ENCODE data around the gene CORO2B.

CORO2B gene

GRCh38 chr15:68576235-68576892 is 2.4 kb upstream of the CORO2B start:
- CTCF ChIA-PET = interaction anchor here (0.8 to 1.4 kb wide), 3 partner anchors 17 to 97 kb away, joined by 3 read pairs; no protein-coding TSS in a partner anchor
- POLR2A ChIA-PET = no interaction called here
- TF ChIP-seq, protein P1, sequence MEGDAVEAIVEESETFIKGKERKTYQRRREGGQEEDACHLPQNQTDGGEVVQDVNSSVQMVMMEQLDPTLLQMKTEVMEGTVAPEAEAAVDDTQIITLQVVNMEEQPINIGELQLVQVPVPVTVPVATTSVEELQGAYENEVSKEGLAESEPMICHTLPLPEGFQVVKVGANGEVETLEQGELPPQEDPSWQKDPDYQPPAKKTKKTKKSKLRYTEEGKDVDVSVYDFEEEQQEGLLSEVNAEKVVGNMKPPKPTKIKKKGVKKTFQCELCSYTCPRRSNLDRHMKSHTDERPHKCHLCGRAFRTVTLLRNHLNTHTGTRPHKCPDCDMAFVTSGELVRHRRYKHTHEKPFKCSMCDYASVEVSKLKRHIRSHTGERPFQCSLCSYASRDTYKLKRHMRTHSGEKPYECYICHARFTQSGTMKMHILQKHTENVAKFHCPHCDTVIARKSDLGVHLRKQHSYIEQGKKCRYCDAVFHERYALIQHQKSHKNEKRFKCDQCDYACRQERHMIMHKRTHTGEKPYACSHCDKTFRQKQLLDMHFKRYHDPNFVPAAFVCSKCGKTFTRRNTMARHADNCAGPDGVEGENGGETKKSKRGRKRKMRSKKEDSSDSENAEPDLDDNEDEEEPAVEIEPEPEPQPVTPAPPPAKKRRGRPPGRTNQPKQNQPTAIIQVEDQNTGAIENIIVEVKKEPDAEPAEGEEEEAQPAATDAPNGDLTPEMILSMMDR (IDR thresholded peaks at IDR 0.05; ENCODE audit: control extremely low read depth, extremely low read depth, low read depth, missing control alignments) = no peak
- DNase-seq (ENCODE audit: extremely low spot score) = no peak

GRCh38 chr15:68578175-68578979 is 416 bp upstream of the CORO2B start:
- ChIA-PET POLR2A (no interaction called here), CTCF (interaction anchor here (1.0 kb wide), 1 partner anchor 19 kb away, joined by 4 read pairs; no protein-coding TSS in a partner anchor)
- TF ChIP-seq, protein P1 (IDR thresholded peaks at IDR 0.05; ENCODE audit: control extremely low read depth, extremely low read depth, low read depth, missing control alignments) = no peak
- DNase-seq (ENCODE audit: extremely low spot score) = no peak

GRCh38 chr15:68580026-68580882 is 1.5 kb downstream of the CORO2B start:
- ChIA-PET CTCF (interaction anchor here (1.3 to 2.3 kb wide), 2 partner anchors 21 to 94 kb away, joined by 4 to 11 read pairs; no protein-coding TSS in a partner anchor), POLR2A (no interaction called here)
- TF ChIP-seq, protein P1 (IDR thresholded peaks at IDR 0.05; ENCODE audit: control extremely low read depth, extremely low read depth, low read depth, missing control alignments) = no peak
- no peak for DNase-seq (ENCODE audit: extremely low spot score)

- ChIA-PET POLR2A (no interaction called here), CTCF (interaction anchor here (1.3 to 2.3 kb wide), 2 partner anchors 21 to 93 kb away, joined by 4 to 11 read pairs; no protein-coding TSS in a partner anchor)
- TF ChIP-seq, protein P1 (IDR thresholded peaks at IDR 0.05; ENCODE audit: control extremely low read depth, extremely low read depth, low read depth, missing control alignments) = no peak
- DNase-seq (ENCODE audit: extremely low spot score) = no peak
Observed at GRCh38 chr15:68580883-68581155, 2.0 kb downstream of the CORO2B start.

DNA sequence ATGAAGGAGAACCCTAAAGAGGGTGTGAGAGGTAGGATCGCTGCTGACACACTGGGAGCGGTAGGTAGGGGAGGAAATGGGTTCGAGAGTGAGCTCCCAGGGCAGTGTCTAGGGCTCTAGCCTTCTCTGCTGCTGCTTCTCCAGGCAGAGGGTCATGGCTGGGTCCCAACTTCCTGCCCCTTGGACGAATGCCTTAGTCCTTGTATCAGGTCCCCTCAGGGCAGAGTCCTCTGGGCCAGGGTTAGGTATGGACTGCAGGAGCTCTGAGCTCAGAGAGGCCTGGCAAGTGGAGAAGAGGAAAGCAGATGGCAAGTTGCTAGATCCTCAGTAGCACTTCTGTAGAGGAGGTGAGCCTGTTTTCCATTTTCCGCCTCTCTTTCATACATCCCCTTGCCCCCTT is 2.9 kb downstream of the CORO2B start:
- DNase-seq (ENCODE audit: extremely low spot score) = no peak
- TF ChIP-seq, protein P1 (IDR thresholded peaks at IDR 0.05; ENCODE audit: control extremely low read depth, extremely low read depth, low read depth, missing control alignments) = no peak
- ChIA-PET POLR2A (no interaction called here), CTCF (interaction anchor here (1.7 to 2.3 kb wide), 2 partner anchors 12 to 92 kb away, joined by 4 to 11 read pairs; no protein-coding TSS in a partner anchor)

GRCh38 chr15:68582236-68582635 is 3.4 kb downstream of the CORO2B start:
- TF ChIP-seq, protein P1 (IDR thresholded peaks at IDR 0.05; ENCODE audit: control extremely low read depth, extremely low read depth, low read depth, missing control alignments) = no peak
- POLR2A ChIA-PET = no interaction called here
- no peak for DNase-seq (ENCODE audit: extremely low spot score)

More at GRCh38 chr15:68582236-68582635, 3.4 kb downstream of the CORO2B start:
- CTCF ChIA-PET = interaction anchor here (1.7 to 2.3 kb wide), 2 partner anchors 11 to 92 kb away, joined by 4 to 11 read pairs; no protein-coding TSS in a partner anchor

Data from GM10248 (cell line).